HG03460 (cell line): ENCODE results near the gene TFPI2.

ENCODE experiments used
- ATAC-seq: cut with Tn5 transposase; IDR thresholded peaks from one replicate; pipeline ENCODE4 v1.9.1; 2021; ENCODE audit not compliant: unreplicated experiment

Gene TFPI2

DNA sequence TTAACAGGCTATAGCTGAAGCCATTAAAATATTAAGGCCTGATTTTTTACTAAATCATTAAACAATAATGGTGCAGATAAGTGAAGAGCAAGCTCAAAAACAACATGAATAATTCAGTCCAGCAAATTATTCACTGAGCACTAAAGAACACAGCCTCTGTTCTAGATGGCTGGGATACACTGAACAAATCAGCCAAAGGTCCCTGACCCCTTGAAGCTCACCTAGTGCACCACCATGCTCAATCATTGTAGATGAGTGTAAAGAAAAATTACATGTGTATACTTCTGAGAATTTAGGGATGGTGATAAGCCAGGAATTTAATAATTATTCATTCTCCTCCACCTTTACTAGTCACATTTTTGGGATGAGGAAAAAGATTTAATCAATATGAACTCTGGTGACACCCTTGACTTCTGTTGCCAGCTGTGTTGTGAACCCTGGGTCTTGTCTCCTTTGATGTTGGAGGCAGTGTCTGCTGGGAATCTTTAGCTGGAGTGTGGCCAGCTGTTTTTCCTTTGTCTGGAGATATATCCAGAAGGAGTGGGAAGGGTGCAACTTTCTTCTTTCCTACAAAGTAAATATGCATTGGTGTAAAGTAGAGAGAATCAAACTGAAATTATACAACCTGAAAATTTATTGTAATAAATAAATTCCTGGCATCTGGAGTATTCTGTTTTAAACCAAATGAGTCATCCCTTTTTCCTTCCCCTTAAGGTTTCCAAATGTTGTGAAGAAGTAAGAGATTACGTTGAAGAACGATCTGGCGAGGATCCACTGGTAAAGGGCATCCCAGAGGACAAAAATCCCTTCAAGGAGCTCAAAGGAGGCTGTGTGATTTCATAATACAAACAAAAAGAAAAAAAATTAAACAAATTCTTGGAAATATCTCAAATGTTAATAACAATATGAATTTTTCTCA is 19.8 kb upstream of the TFPI2 start:
- no peak for ATAC-seq

DNA sequence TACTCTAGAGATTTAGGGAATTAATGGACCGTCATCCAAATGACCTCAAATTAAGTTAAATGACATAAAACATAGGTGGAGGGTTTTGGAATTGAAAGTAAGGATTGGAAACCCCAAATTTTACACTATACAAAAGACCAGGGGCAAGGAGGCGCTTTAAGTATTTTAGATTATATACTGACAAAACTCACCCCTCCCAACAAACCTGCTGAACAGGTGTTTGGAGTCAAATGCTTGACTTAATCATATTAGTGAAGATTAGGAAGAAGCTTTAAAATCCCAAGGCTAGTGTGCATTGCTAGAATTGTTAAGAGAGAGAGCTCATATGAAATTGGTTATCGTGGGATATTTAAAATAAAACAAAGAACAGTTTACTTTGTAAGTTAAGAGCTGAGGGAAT is 15.7 kb upstream of the TFPI2 start, which contains the start of gene GNGT1:
TSS of gene GNGT1 (plus strand) at position 301 of the 400 bp plus-strand sequence. CDS start 180 bp downstream, outside the sequence.
- no peak for ATAC-seq

DNA sequence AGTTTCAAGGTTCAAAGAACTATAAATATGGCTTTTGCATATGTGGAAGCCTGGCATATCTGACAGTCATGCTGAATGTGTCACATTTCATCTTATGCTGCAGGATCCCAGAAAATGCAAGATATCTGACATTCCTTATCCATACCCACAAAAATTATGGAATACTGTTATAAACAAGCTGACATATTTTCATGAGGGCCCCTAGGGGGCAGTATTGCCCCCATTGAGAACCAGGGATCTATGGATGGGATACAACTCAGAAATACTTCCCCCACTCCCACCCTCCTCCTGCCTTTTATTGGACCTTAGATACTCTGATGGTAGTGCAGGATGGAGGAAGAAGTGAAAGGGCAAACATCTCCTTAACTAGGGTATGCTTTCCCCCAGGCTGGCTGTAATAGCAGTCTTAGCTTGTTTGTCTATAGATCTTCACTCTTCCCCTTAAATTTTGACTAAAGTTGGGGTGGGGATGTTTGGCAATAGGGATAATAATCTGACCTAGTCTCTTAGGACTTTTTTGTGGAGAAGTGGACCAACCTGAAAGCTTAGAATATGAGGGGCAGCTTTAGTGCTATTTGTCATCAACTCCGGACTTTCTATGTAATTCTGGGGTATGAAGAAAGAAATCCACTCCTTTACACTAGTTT is 12.3 kb upstream of the TFPI2 start:
- no peak for ATAC-seq

DNA sequence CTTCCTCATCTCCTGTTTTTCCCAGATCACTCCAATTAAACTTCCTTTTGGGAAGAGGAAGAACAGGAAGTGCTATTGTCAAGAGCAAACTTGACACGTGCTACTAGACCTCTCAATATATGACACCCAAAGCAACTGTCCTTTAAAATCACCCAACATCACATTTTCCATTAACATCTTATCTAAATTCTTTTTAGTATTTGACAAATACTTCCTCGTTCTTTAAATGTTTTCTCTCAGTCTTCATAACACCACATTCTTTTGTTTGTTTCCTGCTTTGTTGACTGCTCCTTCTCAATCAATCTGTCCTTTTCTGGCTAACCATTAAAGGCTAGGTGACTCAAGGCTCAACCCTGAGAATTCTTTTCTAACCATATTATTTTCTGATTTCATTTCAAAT is 7.1 kb upstream of the TFPI2 start:
- no peak for ATAC-seq

DNA sequence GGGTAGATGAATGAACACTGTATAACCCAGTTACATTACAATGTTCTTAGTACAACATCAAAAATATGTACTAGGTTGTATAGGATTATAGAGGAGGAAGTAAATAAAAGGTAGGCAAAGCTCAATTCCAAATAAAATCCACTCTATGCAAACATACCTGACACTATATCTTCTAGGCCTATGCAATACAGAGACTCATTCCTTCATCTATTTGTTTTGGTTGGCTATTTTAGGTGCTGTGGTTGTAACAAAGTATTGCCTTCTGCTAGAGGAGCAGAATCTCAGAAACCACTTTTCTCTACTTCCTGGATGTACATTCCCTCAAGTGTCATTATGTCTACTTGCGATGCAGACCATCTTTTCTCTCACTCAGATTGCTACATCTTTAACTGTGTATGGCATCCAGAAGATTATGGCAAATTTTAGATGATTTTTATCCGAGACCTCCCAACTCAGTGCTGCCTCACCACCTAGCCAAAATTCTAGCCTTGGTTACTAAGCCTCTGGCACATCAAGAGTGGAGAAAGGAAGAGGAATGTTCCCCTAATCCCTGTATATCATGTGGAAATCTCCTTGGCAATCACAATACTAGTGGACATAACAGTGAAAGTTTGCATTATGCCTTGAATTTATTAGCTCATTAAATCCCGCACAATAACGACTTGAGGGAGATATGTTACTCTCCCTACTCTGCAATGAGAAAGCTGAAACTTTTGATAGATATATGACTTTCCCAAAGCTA is 5.5 kb upstream of the TFPI2 start:
- ATAC-seq = no peak

DNA sequence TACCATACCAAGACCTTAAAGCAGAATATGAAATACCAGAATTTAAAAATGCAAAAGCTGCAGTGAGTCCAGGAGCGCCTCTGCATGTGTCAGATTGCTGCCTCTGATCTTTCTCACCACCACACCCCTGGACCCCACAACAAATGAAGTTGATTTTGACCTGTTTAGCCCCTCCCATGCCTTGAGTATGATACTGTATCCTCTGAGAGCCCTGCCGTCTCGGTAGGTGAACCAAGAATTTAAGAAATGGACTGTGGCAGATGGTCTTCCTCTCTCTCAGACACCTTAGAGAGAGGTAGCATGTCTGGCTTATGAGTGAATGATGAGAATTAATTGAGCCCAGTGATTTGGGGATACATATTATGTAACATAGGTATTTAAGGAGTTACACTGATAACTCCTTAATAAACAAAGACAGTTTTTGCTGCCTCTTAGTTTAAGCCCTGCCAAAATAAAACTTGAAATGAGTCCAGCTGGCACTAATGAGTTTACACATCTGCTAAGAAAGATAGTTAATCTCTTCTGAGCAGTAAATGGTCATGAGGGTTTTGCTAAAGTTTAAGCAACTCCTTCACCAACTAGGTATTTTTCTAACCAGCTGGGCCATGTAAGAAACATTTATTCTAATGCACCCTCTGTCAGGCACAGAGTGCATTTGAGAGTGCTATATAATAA is 4.5 kb upstream of the TFPI2 start:
- no peak for ATAC-seq

DNA sequence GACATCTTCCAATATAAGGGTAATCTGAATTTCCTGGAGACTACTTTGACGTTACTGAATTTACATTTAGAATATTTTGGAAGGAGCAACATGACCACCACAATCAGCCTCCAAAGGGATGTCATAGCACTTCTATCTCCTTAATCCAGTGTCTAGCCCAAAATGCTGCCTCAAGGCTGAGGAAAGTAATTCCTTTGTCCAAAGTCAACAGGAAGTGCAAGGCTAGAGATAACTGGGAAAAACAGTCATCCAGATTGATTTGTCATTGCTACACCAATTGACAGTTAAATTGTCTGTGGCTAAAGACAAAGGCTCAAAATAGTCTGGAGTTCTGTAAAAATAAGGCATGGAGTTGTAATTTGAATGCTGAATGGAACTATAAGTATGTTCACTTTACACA is 3.9 kb upstream of the TFPI2 start:
- ATAC-seq = no peak

DNA sequence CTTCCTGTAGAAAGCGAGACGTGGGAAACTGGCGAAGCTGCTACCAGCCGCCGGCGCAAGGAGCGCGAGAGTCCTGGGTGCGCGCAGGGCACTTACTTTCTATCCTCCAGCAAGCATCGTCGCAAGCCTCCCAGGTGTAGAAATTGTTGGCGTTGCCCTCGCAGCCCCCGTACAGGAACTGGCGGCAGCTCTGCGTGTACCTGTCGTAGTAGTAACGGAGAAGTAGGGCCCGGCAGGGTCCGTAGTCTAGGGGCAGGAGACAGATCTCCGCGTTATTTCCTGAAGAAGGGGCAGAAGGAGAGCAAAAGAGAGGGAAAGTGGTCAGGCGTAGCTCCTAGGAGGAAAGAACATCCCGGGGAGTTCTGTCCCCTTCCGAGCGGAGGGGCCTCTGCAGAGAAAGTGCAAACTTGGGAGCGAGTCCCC is 501 bp downstream of the TFPI2 start:
- ATAC-seq = peak; percentile 57

DNA sequence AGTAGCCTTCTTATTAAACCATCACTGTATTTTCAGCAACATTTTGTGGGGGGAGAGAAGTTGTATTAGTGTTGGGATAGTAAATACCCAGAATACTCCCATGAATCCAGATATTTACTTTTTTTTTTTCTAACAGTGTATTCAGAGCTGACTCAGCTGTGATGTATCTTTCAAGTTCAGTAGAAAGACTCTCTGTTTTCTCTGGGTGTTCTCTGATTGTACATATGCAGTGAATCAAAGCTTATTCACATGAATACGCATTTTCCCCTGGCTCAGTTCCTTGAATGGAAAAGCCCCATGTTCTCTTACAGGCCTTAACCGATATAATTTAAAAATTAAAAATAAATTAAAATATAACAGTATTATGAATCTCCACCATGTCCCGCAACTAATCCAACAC is 1.3 kb downstream of the TFPI2 start:
- no peak for ATAC-seq

DNA sequence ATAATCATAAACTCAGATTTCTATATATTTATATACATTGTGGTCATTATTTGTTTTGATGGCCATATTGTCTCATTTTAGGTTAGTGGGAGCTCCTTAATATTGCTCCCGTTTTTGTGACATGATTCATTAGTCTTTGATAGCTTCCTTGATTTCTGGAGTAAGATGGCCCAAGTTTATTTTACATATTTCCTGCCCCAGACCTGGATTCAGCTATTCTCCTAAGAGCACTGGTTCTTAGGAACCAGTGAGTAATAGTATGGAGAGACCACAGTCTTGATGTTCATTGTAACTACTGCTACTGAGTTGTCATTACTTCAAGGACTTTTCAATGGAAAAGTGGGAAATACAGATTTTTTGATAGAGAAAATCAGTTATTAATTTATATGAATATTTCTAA is 6.0 kb downstream of the TFPI2 start:
- no peak for ATAC-seq

DNA sequence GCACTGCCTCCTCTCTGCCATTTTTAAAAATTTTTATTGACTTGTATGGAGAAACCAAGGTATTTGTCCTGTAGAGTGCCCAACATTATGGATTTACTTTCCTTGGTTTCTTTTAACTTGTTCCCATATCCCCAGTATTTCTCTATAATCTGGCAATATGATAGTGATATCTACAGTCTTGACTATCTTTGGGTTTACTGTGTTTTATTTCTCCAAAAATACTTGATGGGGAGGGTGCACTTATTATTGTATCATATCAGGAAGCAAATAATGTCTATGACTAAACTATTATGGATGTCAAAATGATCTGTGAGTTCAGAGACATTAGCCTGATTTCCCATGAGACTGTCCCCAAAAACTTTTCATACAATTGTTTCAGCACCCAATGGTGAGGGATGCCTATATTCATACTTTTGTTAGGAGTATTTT is 6.6 kb downstream of the TFPI2 start:
- ATAC-seq = no peak

DNA sequence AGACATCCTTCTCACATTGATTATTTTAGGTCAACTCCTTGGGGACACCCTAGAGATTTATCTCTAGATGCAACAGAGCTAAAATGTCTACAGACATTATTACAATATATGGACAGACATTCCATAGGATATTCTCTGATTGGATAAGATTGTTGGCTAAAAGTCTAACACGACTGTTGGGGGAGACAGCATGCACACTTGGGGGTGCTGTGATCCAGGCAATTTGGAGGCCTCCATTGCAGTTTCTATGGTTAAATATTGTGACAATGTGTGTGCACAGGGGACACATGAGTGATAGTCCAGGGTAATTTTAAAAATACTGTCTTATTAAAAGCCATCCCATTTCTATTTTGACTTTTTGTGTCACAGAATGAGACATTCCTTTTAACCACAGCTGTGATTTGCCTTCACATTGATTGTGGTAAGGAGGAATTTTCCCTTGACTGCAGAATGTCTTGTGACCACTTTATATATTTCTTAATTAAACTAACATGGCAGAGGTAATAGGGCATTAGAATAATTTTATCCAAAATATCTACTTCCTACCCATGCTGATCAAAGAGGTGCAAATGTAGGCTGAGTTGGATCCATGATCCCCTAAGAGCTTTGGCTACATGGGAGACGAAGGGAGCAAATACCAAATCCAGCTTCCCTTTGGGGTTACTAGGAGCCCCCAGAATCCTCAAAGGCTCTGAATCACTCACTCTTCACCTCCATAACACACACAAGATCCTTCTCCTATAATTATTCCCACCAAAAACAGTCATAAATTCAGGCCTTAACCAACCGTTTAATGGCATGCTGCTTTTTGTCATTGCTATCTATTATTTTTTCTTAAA is 7.3 kb downstream of the TFPI2 start:
- ATAC-seq = no peak

DNA sequence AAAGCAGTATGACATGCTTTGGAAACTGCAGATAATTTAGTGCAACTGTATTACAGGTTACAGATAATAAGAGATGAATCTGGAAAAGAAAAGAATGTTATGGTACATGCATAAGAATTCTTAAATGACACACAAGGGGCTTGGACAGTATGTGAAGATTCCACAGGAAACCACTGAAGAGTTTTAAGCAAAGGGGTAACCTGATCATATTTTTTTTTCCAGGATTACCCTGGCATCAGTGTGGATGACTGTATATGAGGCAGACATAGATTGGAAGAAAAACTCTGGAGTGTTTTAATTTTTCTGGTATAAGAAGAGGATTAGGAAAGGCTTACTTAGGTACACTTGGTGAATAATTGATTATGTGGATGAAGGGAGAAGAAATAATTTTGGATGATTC is 8.1 kb downstream of the TFPI2 start:
- no peak for ATAC-seq

DNA sequence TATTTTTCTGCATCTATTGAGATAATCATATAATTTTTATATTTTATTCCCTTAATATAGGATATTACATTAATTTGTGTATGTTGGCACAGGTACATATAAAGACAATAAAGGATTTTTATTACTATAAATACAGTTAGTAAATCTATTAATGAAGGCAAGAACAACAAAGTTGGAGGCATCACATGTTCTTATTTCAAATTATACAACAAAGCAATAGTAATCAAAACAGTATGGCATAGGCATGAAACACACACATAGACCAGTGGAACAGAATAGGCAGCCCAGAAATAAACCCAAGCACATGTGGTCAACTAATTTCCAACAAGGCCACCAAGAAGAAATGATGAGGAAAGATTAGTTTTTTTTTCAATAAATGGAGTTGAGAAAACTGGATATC is 11.2 kb downstream of the TFPI2 start:
- ATAC-seq = no peak

DNA sequence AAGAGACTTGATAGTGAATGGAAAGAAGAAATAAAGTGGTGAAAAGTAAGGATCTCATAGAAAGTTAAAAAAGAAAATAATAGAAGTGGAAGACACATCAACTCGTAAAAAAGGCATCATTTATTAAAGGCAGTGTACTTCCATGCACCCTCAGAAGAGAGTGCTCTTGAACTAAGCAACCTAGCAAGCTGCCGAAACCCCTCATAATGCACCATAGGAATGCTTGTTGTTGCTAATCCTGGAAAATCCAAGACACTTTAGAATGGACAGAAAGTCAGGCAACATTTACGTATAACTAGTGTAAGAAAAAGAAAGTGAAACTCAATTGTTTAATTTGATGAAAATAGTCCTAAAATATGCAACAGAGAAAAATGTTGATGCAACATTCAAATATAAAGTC is 12.8 kb downstream of the TFPI2 start:
- no peak for ATAC-seq

DNA sequence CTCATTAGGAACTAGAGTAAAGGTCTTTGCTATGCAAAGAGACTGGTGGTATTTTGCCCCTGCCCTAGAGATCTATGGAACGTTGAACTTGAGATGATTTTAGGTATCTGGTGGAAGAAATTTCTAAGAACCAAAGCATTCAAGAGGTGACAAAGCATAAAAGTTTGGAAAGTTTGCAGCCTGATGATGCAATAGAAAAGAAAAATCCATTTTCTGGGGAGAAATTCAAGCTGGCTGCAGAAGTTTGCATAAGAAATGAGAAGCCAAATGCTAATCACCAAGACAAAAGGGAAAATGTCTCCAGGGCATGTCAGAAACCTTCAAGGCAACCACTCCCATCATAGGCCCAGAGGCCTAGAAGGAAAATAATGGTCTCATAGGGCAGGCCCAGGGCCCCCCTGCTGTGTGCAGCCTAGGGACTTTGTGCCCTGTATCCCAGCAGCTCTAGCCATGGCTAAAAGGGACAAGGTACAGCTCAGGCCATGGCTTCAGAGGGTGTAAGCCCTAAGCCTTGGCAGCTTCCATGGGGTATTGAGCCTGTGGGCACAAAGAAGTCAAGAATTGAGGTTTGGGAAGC is 16.5 kb downstream of the TFPI2 start:
- ATAC-seq = no peak

DNA sequence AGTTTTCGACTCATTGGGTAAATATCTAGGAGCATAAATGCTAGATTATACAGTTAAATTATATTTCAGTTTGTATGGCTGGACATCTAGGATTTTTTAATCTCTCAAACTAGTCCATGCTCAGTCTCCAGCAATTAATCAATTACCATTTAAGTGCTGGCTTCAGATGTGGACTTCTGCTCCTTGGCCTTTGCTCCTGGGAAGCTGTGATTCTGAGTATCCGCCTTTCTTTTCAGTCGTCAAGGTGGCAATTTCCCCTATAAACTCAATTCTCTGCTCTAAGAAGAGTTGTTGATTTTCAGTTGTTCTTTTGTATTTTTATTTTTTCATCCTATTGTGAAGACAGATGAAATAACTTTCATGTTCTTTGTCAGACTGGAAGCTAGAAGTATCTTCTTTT is 23.7 kb downstream of the TFPI2 start:
- ATAC-seq = no peak

DNA sequence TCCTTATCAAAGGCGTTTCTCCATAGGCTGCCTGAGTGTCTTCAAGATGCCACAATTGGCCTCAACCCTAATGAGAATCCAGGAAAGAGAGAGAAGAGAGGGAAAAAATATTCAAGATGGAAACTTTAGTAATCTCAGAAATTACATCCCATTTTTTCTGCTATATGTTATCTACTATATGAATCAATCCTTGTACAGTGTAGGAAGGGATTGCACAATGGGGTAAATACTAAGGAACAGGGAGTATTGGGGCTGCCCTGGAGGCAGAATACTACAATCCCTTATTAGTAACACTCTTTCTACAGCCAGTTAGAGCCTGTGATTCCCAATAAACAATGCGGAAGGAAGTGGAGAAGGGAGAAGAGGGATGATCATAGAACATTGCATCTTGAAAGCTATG is 27.9 kb downstream of the TFPI2 start:
- ATAC-seq = no peak

DNA sequence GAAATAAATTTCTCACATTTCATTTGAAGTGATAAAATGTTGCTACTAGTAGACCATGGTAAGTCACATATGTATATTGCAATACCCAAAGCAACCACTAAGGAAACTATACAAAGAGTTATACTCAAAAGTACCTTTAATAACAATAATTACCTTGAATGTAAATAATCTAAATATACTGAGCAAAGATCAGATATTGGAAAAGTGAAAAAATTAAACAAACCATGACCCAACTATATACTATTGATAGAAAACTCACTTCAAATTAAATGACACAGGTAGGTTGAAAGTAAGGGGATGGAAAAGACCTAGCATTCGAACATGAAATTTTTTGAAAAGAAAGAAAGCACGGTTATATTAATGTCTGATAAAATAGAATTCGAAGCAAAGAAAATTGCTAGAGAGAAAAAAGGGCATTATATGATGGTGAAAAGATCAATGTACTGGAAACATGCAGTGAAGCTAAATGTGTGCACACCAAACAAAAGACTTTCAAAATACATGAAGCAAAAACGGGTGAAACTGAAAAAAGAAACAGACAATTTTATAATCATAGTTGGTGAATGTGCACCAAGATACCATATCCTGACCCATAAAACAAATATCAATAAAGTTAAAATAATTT is 29.1 kb downstream of the TFPI2 start:
- ATAC-seq = no peak
